Right atrium auricular region (tissue), 2 donors: ENCODE results near the gene PLCH1. TPM values are rescaled to one million over a fixed set of nuclear protein-coding genes. Genes with fewer than 3 reads are reported as not detected.

Experiments
- DNase-seq: peaks from one replicate; pipeline ENCODE4 v3.0.0-alpha.2; 2019; ENCODE audit warnings: low spot score
- H3K27ac ChIP-seq, 2 donors: fragments of 200-600 bp; sonication (generic); 1 replicate in 1 of 2; 2 replicates in 1 of 2; pipeline ENCODE4 v1.5.1; 2016 to 2019
- H3K27me3 ChIP-seq, 2 donors: fragments of 200-600 bp; sonication (generic); one replicate each; pipeline versions ENCODE4 v1.5.1 to v1.6.0; 2017 to 2019
- H3K36me3 ChIP-seq: fragments of 200-600 bp; sonication (generic); one replicate; pipeline ENCODE4 v1.5.1; 2016
- H3K4me1 ChIP-seq, 2 donors: fragments of 200-600 bp; sonication (generic); one replicate each; pipeline versions ENCODE4 v1.5.1 to v1.6.0; 2017 to 2019
- H3K4me3 ChIP-seq, 2 donors: fragments of 200-600 bp; sonication (generic); 1 replicate in 1 of 2; 2 replicates in 1 of 2; pipeline ENCODE4 v1.5.1; 2017 to 2019; ENCODE audit warnings: mild to moderate bottlenecking in 1 of 2, moderate library complexity in 1 of 2
- H3K9me3 ChIP-seq, 2 donors: fragments of 200-600 bp; sonication (generic); one replicate each; pipeline ENCODE4 v1.5.1; 2019
- total RNA-seq, 2 donors: library from RNA; depleted of rRNA; stranded (reverse); fragments of >200 nt; gene quantifications; one replicate each; pipeline ENCODE4 v1.1.0, GENCODE V29; 2016
- TF ChIP-seq, protein P1 (sequence below), 2 donors: fragments of 200-600 bp; sonication (generic); IDR thresholded peaks; one replicate each; pipeline ENCODE4 v1.5.1; 2019; ENCODE audit warnings: antibody characterized with exemption in 2 of 2

Gene PLCH1
- total RNA-seq, 2 donors from 2014 or later: 1.4 to 1.5 TPM

DNA sequence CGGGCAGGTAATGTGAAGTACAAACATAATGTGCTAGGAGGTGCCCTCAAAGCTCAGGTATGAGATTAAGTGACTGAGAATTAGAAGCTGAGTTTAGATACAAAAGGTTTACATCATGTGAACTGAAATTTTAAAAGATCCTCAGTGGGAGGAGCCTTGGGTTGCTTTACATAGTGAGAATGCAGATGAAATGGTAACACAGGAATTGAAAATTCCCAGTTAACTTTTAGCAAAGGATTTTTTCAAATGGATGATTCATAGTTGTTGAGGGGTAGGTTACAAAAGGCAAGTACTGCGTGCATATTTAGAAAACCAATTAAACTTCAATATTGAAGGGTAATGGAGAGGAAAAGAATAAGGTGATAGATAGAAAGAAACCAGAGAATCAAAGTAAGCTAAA lies 157.3 kb downstream of the PLCH1 start:
- no peak for DNase-seq
- Histone ChIP-seq H3K27me3 (no peaks in the 10 kb centered on the region), H3K36me3 (no peaks in the 10 kb centered on the region), H3K4me1 (no peaks in the 10 kb centered on the region), H3K27ac (no peak overlapping the region), H3K9me3 (no peaks in the 10 kb centered on the region), H3K4me3 (no peak overlapping the region)
- TF ChIP-seq, protein P1, sequence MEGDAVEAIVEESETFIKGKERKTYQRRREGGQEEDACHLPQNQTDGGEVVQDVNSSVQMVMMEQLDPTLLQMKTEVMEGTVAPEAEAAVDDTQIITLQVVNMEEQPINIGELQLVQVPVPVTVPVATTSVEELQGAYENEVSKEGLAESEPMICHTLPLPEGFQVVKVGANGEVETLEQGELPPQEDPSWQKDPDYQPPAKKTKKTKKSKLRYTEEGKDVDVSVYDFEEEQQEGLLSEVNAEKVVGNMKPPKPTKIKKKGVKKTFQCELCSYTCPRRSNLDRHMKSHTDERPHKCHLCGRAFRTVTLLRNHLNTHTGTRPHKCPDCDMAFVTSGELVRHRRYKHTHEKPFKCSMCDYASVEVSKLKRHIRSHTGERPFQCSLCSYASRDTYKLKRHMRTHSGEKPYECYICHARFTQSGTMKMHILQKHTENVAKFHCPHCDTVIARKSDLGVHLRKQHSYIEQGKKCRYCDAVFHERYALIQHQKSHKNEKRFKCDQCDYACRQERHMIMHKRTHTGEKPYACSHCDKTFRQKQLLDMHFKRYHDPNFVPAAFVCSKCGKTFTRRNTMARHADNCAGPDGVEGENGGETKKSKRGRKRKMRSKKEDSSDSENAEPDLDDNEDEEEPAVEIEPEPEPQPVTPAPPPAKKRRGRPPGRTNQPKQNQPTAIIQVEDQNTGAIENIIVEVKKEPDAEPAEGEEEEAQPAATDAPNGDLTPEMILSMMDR (IDR thresholded peaks at IDR 0.05): no peak

DNA sequence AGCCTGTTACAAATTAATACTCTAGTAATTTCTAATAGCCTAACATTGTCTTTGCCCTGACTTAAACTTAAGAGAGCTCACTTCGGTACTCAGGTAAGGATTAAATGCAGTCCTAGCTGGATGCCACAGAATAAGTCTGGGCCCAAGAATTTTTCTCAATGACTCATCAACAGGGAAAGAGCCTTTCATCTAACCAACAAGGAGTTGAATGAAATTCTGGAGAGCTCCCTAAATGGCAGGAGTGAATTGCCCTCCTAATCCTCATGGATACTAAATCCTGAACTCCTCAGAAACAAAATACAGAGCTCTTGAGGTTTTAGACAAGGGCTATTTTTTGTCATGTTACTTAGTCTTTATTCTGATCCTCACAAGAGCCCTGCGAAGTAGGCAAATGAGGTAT lies 159.5 kb downstream of the PLCH1 start:
- Histone ChIP-seq H3K9me3 (no peaks in the 10 kb centered on the region), H3K4me3 (no peak overlapping the region), H3K36me3 (no peaks in the 10 kb centered on the region), H3K27me3 (no peaks in the 10 kb centered on the region), H3K4me1 (no peaks in the 10 kb centered on the region), H3K27ac (no peak overlapping the region)
- TF ChIP-seq, protein P1 (IDR thresholded peaks at IDR 0.05): no peak
- DNase-seq: no peak

DNA sequence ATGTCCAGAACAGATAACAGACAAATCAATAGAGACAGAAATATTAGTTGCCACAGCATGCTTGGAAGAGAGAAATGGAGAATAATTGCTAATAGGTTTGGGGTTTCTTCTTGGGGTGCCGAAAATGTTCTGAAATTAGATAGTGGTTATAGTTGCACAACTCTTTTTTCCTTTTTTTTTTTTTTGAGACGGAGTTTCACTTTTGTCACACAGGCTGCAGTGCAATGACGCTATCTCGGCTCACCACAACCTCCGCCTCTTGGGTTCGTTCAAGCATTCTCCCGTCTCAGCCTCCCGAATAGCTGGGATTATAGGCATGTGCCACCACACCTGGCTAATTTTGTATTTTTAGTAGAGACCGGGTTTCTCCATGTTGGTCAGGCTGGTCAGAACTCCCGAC lies 163.3 kb downstream of the PLCH1 start:
- Histone ChIP-seq H3K4me1 (no peaks in the 10 kb centered on the region), H3K9me3 (no peaks in the 10 kb centered on the region), H3K27ac (no peak overlapping the region), H3K36me3 (no peaks in the 10 kb centered on the region), H3K4me3 (no peak overlapping the region), H3K27me3 (no peaks in the 10 kb centered on the region)
- DNase-seq: no peak
- TF ChIP-seq, protein P1 (IDR thresholded peaks at IDR 0.05): no peak

DNA sequence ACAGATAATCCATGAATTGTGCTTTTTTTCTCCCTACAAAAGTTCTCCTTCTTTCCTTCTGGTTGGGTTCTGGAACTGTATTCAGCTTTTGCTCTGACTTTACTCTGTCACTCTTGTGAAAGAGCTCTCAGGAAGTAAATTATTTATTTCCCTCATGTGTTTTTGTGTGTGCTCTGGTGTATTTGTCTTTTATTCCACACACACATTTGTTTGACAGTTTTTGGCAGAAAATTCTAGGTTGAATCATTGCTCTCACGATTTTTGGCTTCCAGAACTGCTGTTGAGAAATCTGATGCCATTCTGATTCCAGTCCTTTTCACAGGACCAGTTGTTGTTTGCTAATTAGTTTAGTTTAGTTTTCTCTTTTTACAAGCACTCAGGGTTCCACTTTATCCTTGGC lies 172.8 kb downstream of the PLCH1 start:
- TF ChIP-seq, protein P1 (IDR thresholded peaks at IDR 0.05): no peak
- H3K36me3 ChIP-seq: no peaks in the 10 kb centered on the region
- no peak overlapping the region for H3K27ac ChIP-seq
- DNase-seq: no peak
- H3K27me3 ChIP-seq: no peaks in the 10 kb centered on the region
- H3K9me3 ChIP-seq: no peaks in the 10 kb centered on the region
- no peak overlapping the region for H3K4me3 ChIP-seq
- H3K4me1 ChIP-seq: no peaks in the 10 kb centered on the region

DNA sequence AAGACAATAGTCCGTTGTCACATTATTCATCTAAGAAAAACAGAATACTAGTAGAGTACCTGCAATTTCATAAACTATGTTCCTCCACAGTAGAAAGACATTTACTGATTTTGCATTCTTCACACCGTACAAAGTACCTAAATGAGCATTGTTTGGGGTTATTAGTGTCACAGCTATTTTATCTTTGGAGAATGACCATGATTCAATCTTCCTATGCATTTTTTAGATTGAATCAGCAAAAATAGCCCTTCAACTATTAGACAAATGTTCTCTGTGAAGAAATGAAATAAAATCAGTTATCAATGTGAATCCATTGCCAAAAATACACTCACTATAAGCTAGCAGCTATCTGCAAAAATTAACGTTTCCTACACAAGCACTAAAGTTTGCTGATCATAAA lies 176.6 kb downstream of the PLCH1 start:
- no peaks in the 10 kb centered on the region for H3K27me3 ChIP-seq
- no peak overlapping the region for H3K27ac ChIP-seq
- DNase-seq: no peak
- H3K9me3 ChIP-seq: no peaks in the 10 kb centered on the region
- TF ChIP-seq, protein P1 (IDR thresholded peaks at IDR 0.05): no peak
- H3K4me3 ChIP-seq: no peak overlapping the region
- no peaks in the 10 kb centered on the region for H3K36me3 ChIP-seq
- no peaks in the 10 kb centered on the region for H3K4me1 ChIP-seq

DNA sequence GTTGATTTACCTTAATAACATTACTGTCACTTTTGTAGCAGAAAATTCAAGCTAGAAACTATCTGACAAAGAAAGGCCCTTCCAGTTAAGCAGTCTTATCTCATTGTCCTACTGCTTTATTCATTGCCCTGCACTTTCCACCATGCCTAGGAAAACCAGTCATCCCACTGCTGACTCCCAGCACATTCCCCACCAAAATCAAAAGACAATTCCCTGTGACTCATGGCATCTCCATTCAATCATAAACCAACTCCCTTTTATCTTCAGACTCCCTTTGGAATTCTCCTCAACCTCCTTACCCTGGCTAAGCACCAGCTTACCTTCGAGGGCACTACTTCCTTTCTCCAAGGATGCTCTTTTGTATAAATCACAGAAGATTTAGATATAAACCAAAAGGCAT lies 184.3 kb downstream of the PLCH1 start:
- Histone ChIP-seq H3K27me3 (no peaks in the 10 kb centered on the region), H3K9me3 (no peaks in the 10 kb centered on the region), H3K36me3 (no peaks in the 10 kb centered on the region), H3K27ac (no peak overlapping the region), H3K4me3 (no peak overlapping the region), H3K4me1 (no peaks in the 10 kb centered on the region)
- DNase-seq: no peak
- TF ChIP-seq, protein P1 (IDR thresholded peaks at IDR 0.05): no peak
